HG03097 (cell line): ENCODE results near the gene KIAA1671.

Experiments used
- ATAC-seq: cut with Tn5 transposase; IDR thresholded peaks from one replicate; pipeline ENCODE4 v1.9.1; 2021; ENCODE audit not compliant: unreplicated experiment, low FRiP score

The KIAA1671 gene

DNA sequence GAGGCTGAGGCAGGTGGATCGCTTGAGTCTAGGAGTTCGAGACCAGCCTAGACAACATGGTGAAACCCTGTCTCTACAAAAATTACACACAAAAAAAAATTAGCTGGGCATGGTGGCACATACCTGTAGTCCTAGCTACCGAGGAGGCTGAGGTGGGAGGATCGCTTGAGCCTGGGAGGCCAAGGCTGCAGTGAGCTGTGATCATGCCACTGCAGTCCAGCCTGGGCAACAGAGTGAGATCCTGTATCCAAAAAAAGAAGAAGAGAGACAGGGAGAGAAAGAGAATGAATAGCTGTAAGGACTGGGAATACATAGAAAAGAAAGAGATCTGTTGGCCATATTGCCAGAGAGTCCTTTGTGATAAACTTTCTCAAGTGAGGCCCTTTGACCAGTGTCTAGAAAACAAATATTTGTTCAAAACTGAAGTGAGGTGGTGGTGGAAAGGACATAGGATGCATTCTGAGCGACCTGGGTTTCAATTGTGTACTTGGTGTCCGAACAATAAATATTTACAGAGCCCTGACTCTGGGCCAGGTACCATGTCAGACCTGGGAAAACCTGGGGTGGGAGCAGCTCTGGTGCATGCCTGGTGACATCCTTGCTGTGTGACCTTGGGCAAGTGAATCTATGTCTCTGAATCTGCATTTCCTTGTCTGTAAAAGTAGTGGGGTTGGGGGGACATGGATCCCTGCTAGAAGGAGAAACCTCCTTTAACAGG, 157.5 kb downstream of the KIAA1671 start:
- no peak for ATAC-seq

DNA sequence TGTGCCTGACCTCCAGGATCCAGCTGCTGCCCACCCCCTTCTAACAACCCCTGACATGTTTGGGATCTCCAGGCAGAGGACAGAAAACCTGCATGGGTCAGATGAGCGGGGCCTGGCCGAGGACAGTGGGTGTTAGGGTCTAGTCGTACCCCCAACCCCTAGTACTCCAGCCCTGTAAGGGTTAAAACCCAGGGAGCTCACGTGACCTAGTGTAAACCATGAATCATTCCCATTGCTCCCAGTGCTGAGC, 158.0 kb downstream of the KIAA1671 start:
- ATAC-seq: no peak

DNA sequence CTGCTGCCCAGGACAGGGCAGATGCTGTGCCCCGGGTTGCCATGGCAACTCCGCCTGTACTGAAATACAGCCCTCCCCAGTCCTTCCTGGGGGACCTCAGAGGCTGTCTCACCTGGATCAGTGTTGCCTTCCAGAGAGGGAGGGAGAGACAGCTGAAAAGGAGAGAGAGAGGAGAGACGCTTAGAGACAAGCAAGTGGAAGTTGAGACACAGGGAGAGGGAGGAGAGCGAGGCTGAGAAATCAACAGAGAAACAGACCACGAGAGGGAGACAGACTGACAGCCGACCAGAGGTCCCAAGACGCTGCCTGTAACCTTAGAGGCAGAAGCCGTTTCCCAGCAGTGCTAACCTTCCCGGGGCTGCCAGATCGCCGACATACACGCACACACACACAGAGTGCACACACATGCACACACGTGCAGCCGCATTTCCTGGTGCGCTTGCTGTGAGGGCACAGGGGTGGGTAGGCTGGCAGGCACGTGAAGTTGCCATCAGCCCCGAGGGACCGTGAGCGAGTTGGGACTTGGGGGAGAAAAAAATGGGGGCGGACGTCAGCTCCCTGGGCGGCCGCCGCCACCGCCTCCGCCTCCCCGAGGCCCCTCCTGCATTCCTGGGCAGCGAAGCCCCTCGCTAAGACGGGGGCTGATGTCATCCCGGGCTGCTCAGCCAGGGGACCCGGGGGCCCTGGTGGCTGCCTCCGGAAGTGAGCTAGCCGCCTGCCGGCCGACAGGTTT, 158.5 kb downstream of the KIAA1671 start:
- no peak for ATAC-seq

DNA sequence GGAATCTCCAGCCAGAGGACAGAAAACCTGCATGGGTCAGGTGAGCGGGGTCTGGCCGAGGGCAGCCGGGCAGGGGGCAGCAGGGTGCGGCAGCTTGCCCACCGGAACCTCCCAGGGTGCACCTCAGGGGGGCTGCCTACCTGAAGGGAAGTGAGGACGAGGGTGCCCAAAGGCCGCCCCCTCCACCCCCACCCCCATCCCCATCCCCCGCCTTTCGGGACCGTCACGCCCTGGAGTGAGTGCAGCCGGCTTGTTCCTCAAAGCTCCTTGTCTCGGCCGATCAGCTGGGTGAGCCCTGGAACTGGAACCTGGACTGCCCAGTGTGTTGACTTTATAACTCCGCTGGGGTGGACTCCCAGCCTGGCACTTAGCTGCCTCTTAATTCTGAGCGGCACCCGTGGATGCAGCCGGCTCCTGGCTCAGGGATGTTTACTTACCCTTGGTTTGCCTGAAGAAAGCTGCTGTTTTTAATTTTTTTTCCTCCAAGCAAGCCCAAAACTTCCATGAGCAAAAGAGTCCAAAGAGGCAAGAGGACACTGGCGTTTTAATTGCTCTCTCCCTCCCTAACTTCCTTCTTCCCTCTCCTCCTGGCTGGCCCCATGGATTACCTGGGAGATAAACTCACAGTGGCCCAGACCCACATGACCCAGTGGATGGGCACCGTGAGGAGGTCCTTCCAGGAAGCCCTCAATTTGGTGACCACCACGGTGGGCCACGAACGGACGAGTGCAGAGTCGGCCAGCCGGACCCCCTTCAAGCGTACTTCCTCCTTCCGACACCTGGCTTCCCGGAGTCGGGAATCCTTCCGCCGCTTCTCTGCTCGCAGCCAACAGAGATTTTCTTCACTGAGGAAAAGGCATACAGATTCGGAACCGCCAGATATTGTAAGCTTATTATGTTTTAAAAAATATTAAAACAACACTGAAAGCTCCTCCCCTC, 159.3 kb downstream of the KIAA1671 start:
- ATAC-seq: no peak

DNA sequence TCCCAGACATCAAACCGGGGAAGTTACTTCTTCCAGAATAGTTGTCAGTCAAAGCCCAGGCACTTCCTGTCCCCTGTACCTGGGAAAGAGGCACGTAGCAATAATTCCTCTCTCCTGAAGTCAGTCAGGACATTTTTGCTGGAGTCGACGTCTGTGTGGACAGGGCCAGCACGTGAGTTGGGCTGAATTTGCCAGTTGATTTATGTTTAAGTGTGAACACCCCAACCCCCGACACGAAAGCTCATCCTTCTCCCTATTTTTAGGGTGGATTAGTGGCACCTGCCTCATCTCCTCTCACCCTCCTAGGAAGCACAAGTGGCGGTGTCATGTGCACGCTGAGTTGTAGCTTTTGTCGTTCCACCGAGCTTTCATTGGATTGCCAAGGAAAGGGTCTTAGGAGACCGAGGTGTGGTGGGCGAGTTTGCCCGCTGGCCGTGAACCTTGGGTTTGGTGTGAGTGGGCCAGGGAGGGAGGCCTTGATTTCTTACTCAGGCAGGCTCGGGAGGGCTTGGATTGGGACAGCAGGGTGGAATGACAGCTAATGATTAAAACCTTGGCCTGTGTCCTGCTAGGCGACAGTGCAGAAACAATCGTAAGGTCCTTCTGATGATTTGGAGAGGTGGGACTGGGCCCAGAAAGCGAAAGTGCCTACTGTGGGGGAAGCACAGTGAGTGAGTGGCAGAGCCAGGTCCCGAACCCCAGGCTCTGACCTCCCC, 160.2 kb downstream of the KIAA1671 start:
- ATAC-seq: no peak

DNA sequence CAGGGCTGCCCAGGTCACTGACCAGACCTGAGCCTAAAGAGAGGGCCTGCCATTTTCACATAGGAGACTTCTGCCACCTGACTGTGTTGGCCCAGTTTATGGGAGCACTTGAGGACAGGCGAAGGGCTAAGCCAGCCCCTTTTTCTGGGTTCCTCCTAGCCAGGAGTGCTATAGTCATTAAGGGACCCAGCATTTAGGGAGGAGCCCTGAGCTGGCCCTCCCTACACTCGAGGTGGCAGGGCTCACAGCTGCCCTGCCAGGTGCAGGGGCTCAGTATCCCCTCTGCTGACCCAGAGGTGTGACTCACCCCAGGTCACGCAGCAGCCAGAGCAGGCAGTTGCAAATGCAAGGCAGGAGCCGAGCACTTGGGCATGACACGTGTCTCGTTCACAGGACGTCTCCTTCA, 160.8 kb downstream of the KIAA1671 start:
- no peak for ATAC-seq

DNA sequence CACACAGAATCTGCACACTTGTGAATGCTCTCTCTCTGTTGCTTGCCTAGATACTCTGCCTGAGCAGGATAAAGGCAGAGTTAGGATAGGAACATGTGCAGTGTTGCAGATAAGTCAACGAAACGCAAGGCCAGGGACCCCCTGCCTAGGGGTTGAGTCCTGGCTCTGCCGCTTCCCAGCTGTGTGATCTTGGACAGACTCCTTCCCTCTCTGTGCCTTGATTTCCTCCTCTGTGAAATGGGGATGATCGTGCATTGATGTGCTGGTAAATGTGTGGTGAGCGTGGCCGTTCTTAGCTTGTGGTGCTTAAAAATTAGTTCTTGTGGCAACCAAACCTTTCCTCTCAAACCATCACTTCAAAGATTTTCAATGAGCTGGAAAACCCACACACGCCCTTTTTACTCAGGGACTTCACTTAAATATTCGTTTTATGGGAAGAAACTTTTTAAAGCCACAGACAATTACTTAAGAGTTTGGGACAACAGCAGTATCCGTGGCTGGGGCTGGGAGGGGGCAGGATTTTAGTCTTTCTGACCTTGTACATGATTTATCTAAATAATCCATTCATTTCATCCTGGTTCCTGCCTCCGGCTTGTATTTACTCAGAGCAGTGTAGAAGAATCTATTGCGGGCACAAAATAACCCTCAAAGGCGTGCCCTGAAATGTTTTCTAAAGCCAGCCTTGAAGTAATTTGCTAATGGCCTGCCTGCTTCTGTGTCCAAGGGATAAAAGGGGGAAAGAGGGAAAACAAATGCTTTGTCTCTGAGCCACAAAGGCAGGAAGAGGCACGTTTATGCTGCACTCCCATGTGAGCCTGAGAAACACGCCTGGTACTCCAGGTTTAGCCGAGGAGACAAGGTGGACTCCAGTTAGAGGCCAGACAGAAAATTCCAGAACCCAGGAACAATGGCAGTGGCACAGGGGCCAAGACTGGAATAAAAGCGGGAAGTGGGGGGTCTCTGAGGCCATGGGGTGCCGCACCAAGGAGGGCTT, 162.2 kb downstream of the KIAA1671 start:
- ATAC-seq: no peak

DNA sequence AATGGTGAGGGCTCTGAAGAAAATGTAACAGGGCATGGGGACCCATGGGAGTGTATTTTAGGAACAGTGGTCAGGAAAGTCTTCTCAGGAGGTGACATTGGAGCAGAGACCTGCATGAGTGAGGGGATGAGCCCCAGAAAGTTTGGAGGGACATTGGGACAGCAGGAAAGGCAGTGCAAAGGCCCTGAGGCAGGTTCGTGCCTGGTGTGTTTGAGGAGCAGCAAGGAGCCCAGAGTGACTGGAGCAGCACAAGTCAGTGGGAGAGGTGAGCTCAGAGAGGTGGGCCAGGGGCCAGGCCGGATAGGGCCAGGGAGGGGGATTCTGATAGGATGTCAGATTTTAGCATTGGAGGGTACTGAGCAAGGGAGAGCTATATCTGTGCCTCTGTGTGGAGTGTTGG, 167.1 kb downstream of the KIAA1671 start:
- no peak for ATAC-seq

DNA sequence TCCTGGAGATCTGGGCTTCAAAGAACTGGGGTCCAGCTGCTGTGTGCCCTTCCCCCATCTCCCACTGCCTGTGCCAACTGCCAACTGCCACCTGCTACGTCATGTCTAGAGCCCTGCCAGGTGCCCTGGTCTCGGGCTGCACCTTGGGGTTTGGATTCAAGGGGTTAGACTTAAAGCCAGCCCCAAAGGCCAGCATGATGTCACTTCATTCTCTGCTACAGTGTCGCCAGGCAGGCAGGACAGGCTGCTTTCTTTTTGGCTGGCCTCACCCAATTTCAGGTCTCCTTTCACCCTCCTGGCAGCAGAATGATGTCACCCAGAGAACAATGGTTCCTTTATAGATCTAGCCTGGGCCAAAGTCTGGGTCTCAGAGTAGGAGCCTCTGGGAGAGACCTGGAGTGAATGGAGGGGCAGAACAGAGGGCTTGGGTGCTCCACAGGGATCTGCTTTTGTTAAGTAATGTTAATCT, 167.6 kb downstream of the KIAA1671 start:
- no peak for ATAC-seq

DNA sequence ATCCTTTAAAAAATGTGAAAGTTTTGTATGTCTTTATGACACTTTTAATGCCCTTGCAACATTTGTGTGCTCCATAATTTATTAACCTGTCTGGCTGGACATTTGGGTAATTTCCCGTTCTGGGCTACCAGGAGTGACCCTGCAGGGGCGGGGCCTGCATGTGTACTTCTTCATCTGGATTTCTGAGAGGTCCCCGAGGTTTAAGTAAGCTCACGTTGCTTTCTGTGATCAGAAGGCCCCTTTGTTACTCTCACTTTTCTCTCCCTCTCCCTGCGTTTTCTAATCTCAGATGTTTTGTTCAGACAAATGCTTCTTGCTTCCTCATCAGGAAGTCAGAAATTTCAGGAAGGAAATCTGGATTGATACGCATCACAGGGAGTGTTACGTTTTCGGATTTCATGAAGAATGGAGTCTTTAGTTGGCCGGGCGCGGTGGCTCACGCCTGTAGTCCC, 168.3 kb downstream of the KIAA1671 start:
- ATAC-seq: no peak

DNA sequence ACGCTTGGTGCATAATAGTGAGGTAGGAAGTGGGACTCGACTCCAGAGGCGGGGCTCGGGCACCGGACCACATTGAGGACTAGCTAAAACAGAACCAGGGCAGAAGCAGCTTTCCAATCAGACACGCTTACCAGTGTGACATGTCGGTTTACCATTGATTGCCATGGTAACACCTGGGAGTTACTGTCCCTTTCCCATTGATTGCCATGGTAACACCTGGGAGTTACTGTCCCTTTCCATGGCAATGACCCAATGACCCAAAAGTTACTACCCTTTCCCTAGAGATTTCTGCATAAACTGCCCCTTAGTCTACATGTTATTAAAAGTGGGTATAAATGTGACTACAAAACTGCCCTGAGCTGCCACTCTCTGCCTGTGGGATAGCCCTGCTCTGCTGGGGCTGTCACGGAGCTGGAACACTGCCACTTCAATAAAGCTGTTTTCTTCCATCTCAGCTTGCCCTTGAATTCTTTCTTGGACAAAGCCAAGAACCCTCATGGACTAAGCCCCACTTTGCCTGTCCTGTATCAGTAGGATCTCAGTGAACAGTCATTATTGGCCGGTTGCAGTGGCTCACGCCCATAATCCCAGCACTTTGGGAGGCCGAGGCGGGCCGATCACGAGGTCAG, 169.7 kb downstream of the KIAA1671 start:
- no peak for ATAC-seq

DNA sequence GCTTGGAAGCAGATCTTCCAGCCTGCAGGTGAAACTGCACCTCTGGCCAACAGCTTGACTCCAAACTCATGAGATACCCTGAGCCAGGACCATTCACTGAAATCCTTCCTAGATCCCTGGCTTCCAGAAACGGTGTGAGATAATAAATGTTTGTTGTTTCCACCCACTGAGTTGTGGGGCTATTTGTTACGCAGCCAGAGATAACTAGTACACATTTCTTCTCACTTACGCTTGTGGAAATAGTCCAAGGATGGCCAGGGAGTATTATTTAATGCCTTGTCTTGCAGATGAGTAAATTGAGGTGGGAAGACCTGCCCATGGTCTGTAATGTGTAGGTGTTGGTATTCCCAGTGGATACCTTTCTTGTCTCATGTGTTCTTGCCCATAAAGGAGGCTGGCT, 171.2 kb downstream of the KIAA1671 start:
- ATAC-seq: no peak

DNA sequence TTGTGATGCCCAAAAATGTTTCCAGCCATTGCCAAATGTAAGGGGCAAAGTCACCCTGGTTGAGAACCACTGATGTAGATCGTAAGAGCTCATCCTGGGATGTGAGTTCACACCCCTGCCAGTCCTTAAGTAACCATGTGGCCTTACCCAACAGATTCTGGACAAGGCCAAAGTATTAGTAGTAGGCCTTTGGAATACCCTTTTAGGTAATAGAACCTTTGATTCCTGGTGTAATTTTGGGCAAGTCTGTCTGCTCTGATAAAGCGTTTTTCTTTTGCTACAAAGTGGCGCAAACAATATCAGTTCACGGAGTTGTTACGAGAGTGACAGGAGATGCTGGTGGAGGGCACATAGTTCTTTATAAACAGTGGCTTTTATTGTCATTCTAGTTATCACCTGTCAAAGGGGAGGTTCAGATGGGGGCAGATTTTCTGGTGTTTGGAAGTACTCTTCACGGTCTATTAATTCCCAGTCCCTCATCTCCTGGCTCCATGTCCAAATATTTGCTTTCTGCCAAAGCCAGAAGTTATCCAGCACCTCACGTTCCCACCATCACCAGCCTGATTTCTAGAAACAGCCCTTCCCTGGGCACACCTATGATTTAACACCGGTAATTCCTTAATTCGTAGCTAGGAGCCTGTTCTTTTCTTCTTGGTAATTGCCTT, 173.3 kb downstream of the KIAA1671 start:
- ATAC-seq: no peak

DNA sequence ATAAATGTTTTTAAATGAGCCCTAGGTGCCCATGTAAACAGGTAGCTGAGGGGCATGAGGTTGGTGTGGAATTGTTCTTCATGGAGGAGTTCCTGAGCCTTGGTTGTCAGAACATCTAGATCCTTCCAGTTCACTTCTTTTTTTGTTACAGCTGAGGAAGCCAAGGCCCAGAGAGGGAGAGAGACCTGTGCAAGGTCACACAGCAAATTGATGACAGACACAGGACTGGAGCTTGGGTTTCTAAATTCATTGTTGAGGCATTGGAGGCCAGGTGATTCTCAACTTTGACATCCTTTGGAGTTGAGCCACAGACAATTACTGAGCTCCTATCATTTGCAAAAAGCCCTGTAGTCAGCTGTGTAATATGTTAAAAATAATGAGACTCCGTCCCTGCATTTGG, 174.0 kb downstream of the KIAA1671 start:
- ATAC-seq: no peak

DNA sequence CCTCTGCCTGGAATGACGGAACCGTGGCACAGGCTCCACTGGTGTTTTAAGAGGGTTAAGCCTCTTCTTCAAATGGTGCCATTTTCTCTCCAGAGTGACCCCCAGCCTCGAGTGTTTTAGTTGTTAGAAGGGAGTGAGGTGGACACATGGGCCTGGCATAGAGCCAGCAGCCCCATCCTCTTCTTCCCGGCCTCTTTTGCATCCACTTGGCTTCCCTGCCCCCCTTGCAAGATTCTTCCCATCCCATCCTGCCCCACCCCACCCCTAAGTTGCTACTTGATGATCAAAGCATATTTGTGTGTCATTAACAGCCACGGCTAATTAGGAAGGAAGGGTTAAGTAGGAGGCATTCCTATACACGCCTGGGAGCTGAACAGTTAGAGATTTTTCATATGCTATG, 174.8 kb downstream of the KIAA1671 start:
- ATAC-seq: no peak

DNA sequence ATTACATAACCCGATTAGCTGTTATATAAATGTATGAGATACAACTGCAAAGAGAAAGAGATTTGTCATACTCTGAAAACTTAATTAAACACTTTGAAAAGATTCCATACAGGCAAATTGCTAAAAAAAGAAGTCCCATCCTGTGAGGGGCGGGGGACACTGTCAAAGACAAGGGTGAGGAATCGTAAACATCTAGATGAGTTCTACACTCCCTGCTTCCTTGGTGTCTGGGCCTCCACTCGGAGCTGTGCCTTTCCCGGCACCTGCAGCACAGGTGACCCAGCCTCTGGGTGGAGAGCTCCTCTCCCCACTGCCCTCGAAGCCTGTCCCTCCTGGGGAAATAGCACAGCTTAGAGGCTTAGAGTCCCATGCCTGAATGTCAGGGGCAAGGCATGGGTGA, 177.9 kb downstream of the KIAA1671 start:
- no peak for ATAC-seq

DNA sequence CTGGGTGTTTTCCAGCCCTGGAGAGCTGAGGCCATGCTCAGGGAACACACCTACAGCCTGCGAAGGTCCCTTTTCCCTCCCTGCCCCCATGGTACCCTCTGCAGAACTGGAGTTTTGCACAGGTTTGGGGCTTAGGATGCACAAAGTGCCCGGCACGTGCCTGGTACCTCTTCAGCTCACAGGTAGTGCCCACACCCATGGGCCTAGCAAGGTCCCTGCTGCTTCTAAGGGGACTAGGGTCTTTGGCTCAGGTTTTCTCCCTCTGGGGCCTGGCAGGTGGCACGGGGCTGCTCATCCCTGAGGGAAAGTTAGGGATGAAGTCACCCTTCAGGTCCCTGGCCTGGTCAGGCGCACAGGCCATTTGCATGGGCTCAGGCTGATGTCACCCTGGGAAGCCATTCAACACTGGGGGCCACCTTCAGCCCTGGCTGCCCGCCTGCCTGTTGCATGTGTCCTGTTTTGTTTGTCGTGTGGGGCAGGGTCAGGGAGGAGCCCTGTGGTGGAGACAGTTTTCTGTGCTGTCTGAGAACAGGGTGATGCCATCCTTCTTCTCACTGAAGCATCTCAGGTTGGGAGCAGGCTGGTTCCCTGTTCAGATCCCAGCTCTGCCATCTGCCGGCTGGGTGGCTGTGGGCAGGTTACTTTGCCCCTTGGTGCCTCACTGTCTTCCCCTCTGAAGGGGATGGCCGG, 178.8 kb downstream of the KIAA1671 start:
- ATAC-seq: no peak

DNA sequence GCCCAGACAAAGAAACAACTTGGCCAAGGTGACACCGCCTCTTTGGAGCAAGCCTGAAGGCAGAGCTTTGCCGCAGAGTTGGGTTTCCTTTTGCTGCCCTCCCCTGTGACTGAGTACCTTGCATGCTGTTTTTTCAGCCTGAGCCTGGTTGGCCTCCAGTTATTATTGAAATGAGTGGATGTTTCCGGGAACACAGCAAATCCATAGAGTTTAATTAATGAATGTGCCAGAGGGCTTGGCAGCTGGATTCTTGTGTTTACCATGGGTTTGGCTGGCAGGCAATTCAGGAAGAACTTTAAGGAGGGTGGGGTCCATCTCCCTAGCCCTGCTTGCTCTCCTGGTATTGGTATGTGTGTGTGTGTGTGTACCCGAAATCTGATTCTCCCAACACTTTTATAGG, 181.5 kb downstream of the KIAA1671 start:
- ATAC-seq: no peak
